Measurements from ENCODE around the gene PTPRJ. TPM values are rescaled to one million over a fixed set of nuclear protein-coding genes. Genes with fewer than 3 reads are reported as not detected.

PTPRJ gene
- total RNA-seq, 2 donors from 2014 or later, result 38.5 to 58.9 TPM

GRCh38 chr11:47991266-47991830 is 11.0 kb downstream of the PTPRJ start:
- DNase-seq (peak; percentile 52 to 62), ATAC-seq (peak; percentile 50)
- intact Hi-C loops (cut with DNase I, micrococcal nuclease), result no loop called here

GRCh38 chr11:47991894-47992293 is 11.5 kb downstream of the PTPRJ start:
- intact Hi-C loops (cut with DNase I, micrococcal nuclease), result no loop called here
- no peak for DNase-seq
- ATAC-seq, result peak; percentile 46

GRCh38 chr11:47992959-47993820 is 12.8 kb downstream of the PTPRJ start:
- DNase-seq (no peak), ATAC-seq (peak; percentile 53)
- intact Hi-C loops (cut with DNase I, micrococcal nuclease), result no loop called here

GRCh38 chr11:47994417-47994816 is 14.1 kb downstream of the PTPRJ start:
- no peak for DNase-seq
- intact Hi-C loops (cut with DNase I, micrococcal nuclease), result no loop called here
- ATAC-seq, result no peak

- ATAC-seq (peak; percentile 36), DNase-seq (peak; percentile 59 to 72)
- intact Hi-C loops (cut with DNase I, micrococcal nuclease), result no loop called here
These were observed 15.0 kb downstream of the PTPRJ start for GRCh38 chr11:47995360-47995769.

- DNase-seq, result no peak
- ATAC-seq, result no peak
- intact Hi-C loops (cut with DNase I, micrococcal nuclease), result no loop called here
These were observed 17.0 kb downstream of the PTPRJ start for GRCh38 chr11:47997063-47998053.

- no peak for DNase-seq
- intact Hi-C loops (cut with DNase I, micrococcal nuclease), result no loop called here
- ATAC-seq, result no peak
These were observed 18.0 kb downstream of the PTPRJ start for GRCh38 chr11:47998345-47998732.

GRCh38 chr11:47998733-47999359 is 18.5 kb downstream of the PTPRJ start:
- peak; percentile 48 to 76 for DNase-seq
- intact Hi-C loops (cut with DNase I, micrococcal nuclease), result no loop called here
- peak; percentile 91 for ATAC-seq

GRCh38 chr11:48000432-48000831 is 20.1 kb downstream of the PTPRJ start:
- intact Hi-C loops (cut with DNase I, micrococcal nuclease), result no loop called here
- DNase-seq (no peak), ATAC-seq (no peak)

- peak; percentile 9 for ATAC-seq
- intact Hi-C loops (cut with DNase I, micrococcal nuclease), result no loop called here
- DNase-seq, result no peak
These were observed 21.2 kb downstream of the PTPRJ start for GRCh38 chr11:48001438-48002021.

- ATAC-seq (no peak), DNase-seq (no peak)
- intact Hi-C loops (cut with DNase I, micrococcal nuclease), result no loop called here
These were observed 22.2 kb downstream of the PTPRJ start for GRCh38 chr11:48002561-48002960.

GRCh38 chr11:48003926-48004325 is 23.6 kb downstream of the PTPRJ start:
- intact Hi-C loops (cut with DNase I, micrococcal nuclease), result no loop called here
- DNase-seq (no peak), ATAC-seq (no peak)

- intact Hi-C loops (cut with DNase I, micrococcal nuclease), result no loop called here
- no peak for ATAC-seq
These were observed 24.1 kb downstream of the PTPRJ start for GRCh38 chr11:48004456-48004855.

GRCh38 chr11:48005136-48005535 is 24.8 kb downstream of the PTPRJ start:
- DNase-seq (no peak), ATAC-seq (no peak)
- intact Hi-C loops (cut with DNase I, micrococcal nuclease), result no loop called here

More at GRCh38 chr11:48004456-48004855, 24.1 kb downstream of the PTPRJ start:
- no peak for DNase-seq

GRCh38 chr11:48005831-48006270 is 25.5 kb downstream of the PTPRJ start:
- no peak for DNase-seq
- ATAC-seq, result peak; percentile 4
- intact Hi-C loops (cut with DNase I, micrococcal nuclease), result no loop called here

GRCh38 chr11:48006301-48006992 is 26.1 kb downstream of the PTPRJ start:
- intact Hi-C loops (cut with DNase I, micrococcal nuclease), result no loop called here
- peak; percentile 58 for ATAC-seq
- no peak for DNase-seq

GRCh38 chr11:48007677-48008076 is 27.3 kb downstream of the PTPRJ start:
- peak; percentile 11 for ATAC-seq

GRCh38 chr11:48008951-48009270 is 28.6 kb downstream of the PTPRJ start:
- ATAC-seq (no peak), DNase-seq (no peak)
- intact Hi-C loops (cut with DNase I, micrococcal nuclease), result no loop called here

More at GRCh38 chr11:48007677-48008076, 27.3 kb downstream of the PTPRJ start:
- DNase-seq, result no peak
- intact Hi-C loops (cut with DNase I, micrococcal nuclease), result no loop called here

Data from left colon (tissue), 2 donors.